Stimulated activated CD4-positive, alpha-beta T cell treated with anti-CD3 and anti-CD28 coated beads, Interleukin-1b, Interleukin-23, amount 100 ng/mL, for 1 hour (primary cell): ENCODE results near the gene HKDC1.
"Not testable (repeated sequence)": the region's sequence is repeated elsewhere in the genome, so short reads cannot be mapped to it uniquely, and the experiment has no call there.

Source experiments
- DNase-seq, 2 donors: peaks; one replicate each; pipeline ENCODE4 v3.0.0-alpha.2; 2020; ENCODE audit warnings: low read depth in 2 of 2

The HKDC1 gene

DNA sequence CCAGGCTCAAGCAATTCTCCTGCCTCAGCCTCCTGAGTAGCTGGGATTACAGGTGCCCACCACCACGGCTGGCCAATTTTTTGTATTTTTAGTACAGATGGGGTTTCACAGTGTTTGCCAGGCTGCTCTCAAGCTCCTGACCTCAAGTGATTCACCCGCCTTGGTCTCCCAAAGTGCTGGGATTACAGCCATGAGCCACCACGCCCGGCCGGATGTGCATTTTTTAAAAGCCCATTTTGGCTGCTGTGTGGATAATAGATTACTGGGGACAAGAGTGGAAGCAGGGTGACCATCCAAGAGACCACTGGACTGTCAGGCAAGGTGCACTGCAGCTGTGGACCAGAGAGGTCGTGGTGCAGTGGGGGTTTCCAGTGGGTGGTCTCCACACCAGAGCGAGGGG is 21.4 kb downstream of the HKDC1 start:
- DNase-seq, result no peak

DNA sequence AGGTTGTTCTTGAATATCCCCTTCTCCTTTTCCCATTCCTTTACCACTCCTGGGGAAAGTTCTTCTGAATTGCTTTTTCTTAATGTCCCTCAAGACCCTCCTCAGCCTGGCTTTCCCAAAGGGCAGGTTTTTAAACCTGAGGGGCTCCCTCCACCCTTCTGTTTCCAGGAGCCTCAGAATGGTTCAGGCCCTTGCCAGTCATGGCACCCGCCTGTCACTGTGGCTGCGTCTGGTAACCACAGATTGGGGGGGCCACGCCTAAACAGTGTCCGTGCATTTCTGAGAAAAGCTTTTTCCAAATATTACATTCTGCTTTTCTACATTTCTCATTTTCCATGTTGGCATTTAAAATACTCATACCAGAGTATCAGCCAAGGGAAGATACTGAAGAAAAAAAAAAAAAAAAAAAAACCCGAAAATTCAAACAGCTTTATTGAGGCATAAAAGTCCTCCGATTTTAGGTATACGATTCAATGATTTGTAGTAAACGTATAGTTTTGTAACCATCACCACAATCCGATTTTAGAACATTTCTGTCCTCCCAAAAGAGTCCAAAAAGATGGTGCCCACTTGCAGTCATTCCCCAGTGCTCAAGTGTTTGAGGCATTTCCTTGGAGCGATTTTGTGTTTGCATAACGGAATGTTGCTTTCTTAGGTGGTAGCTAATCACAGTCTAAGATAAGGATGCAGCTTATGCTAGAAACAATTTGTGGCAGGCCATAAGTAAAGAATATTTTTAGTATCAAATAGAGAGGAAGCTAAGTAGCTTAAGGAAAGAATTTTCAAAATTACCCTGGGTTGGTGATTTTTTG is 22.1 kb downstream of the HKDC1 start:
- no peak for DNase-seq

GRCh38 chr10:69242852-69243212 is 22.7 kb downstream of the HKDC1 start:
- no peak for DNase-seq

DNA sequence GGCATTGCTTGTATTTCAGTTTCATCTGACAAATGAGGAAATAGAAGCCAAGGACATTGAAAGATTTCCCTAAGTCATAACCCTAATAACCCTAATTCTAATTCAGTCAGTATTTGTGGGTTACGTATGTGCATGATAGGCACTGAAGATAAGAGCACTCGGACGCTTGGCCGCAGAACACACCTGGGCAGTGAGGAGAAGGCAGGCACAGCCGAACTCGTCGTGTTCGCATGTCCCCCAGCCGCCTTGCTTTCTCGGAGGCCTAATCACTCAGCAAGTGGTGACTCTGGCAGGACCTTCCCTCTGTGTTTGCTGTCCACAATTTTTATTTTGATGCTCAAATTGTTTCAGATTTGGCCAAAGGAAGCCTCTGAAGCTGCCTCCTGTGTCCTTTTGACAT is 23.7 kb downstream of the HKDC1 start:
- DNase-seq, result no peak

GRCh38 chr10:69246036-69246435 is 25.9 kb downstream of the HKDC1 start:
- no peak for DNase-seq

GRCh38 chr10:69246581-69247312 is 26.6 kb downstream of the HKDC1 start:
- DNase-seq, result no peak

DNA sequence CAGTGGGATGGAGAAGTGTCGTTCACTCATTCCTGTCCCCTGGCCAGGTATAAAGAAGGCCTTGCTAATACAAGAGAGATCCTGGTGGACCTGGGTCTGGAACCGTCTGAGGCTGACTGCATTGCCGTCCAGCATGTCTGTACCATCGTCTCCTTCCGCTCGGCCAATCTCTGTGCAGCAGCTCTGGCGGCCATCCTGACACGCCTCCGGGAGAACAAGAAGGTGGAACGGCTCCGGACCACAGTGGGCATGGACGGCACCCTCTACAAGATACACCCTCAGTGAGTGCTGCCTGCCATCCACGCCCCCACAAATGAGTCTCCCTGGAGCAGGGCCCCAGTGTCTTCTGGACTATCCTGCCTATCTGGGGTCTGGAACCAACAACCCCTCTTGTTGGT is 27.2 kb downstream of the HKDC1 start:
- no peak for DNase-seq

DNA sequence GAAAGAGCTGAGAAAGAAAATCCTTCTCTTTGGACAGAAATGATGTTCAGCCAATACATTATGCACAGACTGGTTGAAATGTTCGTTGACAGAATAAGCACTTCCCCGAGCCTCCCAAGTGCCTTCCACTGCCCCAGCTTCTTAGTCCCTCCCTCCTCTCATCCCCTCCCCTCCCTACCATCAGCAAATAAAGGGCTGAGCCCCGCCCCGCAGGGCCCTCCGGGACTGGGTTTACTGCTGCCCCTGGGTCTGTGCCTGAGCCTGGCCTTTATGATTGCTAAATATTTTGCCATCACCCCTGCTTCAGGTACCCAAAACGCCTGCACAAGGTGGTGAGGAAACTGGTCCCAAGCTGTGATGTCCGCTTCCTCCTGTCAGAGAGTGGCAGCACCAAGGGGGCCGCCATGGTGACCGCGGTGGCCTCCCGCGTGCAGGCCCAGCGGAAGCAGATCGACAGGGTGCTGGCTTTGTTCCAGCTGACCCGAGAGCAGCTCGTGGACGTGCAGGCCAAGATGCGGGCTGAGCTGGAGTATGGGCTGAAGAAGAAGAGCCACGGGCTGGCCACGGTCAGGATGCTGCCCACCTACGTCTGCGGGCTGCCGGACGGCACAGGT is 28.1 kb downstream of the HKDC1 start:
- DNase-seq, result no peak

DNA sequence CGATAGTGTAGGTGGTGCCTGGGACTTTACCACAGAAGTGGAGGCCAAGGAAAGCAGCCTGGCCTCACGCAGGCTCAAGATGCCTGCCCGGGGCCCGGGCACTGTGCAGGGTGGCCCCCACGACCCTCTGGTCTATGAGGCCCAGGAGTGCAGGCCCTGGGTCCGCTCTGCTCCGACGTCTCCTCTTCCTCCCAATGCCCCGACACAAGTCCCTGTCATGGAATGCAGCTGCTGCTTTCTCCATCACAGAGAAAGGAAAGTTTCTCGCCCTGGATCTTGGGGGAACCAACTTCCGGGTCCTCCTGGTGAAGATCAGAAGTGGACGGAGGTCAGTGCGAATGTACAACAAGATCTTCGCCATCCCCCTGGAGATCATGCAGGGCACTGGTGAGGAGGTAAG is 29.9 kb downstream of the HKDC1 start:
- DNase-seq, result no peak

GRCh38 chr10:69251417-69251816 is 31.3 kb downstream of the HKDC1 start:
- not testable (repeated sequence) for DNase-seq

DNA sequence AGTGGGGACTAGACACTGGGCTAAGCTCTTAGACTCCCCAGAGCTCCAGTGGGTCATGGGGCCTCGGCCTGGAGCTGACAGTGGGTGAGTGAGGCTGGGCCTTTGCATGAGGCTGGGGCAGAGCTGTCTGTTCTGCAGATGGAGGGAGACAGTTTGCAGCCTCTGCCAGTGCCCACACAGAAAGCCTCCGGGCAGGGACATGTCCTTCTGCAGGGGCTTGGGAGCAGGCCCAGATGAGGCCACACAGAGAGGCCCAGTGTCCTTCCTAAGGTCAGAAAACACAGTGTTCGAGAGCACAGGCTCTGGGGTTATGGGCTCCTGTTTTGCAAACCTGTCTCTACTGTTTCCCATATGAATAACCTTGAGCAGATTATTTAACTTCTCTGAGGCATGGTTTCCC is 33.0 kb downstream of the HKDC1 start:
- no peak for DNase-seq

GRCh38 chr10:69254877-69255276 is 34.7 kb downstream of the HKDC1 start:
- DNase-seq, result no peak

DNA sequence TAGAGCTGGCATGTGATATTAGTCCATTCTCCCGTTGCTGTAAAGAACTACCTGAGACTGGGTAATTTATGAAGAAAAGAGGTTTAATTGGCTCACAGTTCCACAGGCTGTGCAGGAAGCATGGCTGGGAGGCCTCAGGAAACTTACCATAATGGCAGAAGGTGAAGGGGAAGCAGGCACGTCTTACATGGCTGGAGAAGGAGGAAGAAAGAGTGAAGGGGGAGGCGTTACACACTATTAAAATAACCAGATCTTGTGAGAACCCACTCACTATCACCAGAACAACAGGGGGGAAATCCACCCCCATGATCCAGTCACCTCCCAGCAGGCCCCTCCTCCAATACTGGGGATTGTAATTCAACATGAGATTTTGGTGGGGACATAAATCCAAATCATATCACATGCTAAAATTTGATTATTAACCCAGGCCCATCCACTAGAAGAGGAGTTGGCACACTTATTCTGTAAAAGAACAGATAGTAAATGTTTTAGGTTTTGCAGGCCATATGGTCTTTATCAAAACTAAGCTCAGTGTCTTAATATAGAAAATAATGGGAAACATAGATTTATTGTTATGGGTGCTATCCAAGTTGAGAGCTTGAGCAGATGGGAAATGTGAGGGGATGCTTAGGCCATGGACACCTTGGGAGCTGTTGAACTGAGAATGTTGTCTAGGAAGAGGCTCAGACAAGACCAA is 39.6 kb downstream of the HKDC1 start:
- DNase-seq, result no peak

DNA sequence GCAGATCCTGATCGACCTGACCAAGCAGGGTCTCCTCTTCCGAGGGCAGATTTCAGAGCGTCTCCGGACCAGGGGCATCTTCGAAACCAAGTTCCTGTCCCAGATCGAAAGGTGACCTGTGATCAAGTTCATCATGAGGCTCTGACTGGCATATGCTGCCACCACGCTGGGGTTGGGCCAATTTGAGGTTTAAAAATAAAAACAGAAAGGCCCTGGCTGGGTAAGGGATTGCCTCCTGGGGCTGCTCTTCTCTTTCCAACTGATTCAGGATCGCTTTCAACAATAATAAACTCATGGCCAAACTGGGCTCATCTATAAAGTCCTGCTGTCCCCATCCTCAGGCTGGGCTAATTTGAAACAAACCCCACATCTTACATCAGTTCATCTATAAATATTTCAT is 41.1 kb downstream of the HKDC1 start:
- DNase-seq, result no peak

GRCh38 chr10:69262292-69262751 is 42.2 kb downstream of the HKDC1 start:
- DNase-seq, result no peak

GRCh38 chr10:69265521-69265920 is 45.4 kb downstream of the HKDC1 start:
- no peak for DNase-seq

- DNase-seq, result no peak
These were observed 48.8 kb downstream of the HKDC1 start for GRCh38 chr10:69268761-69269416.

GRCh38 chr10:69269761-69270160 is 49.6 kb downstream of the HKDC1 start:
- no peak for DNase-seq

GRCh38 chr10:69270990-69271389 is 50.9 kb downstream of the HKDC1 start:
- DNase-seq, result no peak

DNA sequence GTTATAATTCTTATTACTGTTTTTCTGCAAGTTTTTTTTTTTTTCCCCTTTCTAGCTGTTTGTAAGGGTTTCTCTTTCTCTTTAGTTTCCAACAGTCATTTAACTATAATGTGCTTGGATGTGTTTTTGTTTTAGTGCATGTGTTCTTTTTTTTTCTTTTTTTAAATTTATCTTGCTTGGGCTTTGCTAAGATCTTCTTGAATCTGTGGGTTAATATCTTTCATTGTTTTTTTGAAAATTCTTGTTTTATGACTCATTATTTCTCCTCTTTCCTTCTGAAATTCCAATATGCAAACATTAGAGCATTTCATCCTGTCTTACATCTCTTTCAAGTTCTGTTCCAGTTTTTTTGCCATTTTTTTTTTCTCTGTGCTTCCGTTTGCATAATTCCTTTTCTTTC is 52.5 kb downstream of the HKDC1 start:
- DNase-seq, result no peak

GRCh38 chr10:69275444-69275843 is 55.3 kb downstream of the HKDC1 start:
- no peak for DNase-seq

GRCh38 chr10:69276503-69276902 is 56.4 kb downstream of the HKDC1 start:
- no peak for DNase-seq
